ENCODE measurements around the gene DHX32. TPM values are rescaled to one million over a fixed set of nuclear protein-coding genes. Genes with fewer than 3 reads are reported as not detected.
"Not testable (repeated sequence)": the region's sequence is repeated elsewhere in the genome, so short reads cannot be mapped to it uniquely, and the experiment has no call there.

Gene DHX32
- polyA plus RNA-seq, 1 of the 3 experiments (the other 2 are of a cell fraction) = 16.8 TPM

- POLR2A ChIA-PET; H3K27me3 ChIP-seq (ENCODE audit: insufficient read depth); H4K20me1 ChIP-seq (ENCODE audit: insufficient read depth); H3K4me1 ChIP-seq (ENCODE audit: control insufficient read depth in 1 of 2, insufficient read depth in 2 of 2, low read depth in 1 of 2, low read length in 1 of 2); H3K9me2 ChIP-seq; H3K9me3 ChIP-seq; H3F3A ChIP-seq (replicated peaks; ENCODE audit: insufficient read depth); CTCF ChIA-PET; H3K36me3 ChIP-seq (replicated peaks in 1 of 2; ENCODE audit: control insufficient read depth in 1 of 2, insufficient read depth in 2 of 2, low read length in 1 of 2): not testable (repeated sequence)
- peak within 1 kb of the TSS; percentile 87 for H3K4me2 ChIP-seq
- H3K27ac ChIP-seq (ENCODE audit: low read depth in 2 of 2, low read length in 1 of 2) = peak within 1 kb of the TSS; percentile 48 to 65
- 29% methylated on average over 81 of the region's 106 CpGs for WGBS (ENCODE audit: low lambda C conversion rate)
- H3K4me3 ChIP-seq (ENCODE audit: low read depth in 2 of 2, low read length in 1 of 2) = peak within 1 kb of the TSS; percentile 83 to 88
- peak; percentile 87 for DNase-seq
- H3K9ac ChIP-seq = peak within 1 kb of the TSS; percentile 64
- H3K79me2 ChIP-seq (ENCODE audit: insufficient read depth) = peaks cover 55% of the 10 kb centered on the region
- TF ChIP-seq SIN3A (IDR thresholded peaks at IDR 0.05; ENCODE audit: borderline replicate concordance, low read depth, low read length) (peak; percentile 76; the same call in 1 of the 2 replicates), MAX (IDR thresholded peaks at IDR 0.05; ENCODE audit: low read depth) (peak; percentile 64; the same call in 1 of the 2 replicates), GABPA (IDR thresholded peaks at IDR 0.05; ENCODE audit: low read depth) (peak; percentile 36; the same call in 1 of the 2 replicates), ELF1 (IDR thresholded peaks at IDR 0.05) (0 out of 2 replicates have a peak, but pooled peaks have one; percentile 25), MXI1 (IDR thresholded peaks at IDR 0.05; ENCODE audit: low read depth, low read length) (peak; percentile 77), YY1 (IDR thresholded peaks at IDR 0.05; ENCODE audit: low read depth) (peak; percentile 14; the same call in 1 of the 2 replicates)
- H2AFZ ChIP-seq (ENCODE audit: low read depth) = peak within 1 kb of the TSS; percentile 95
Observed at GRCh38 chr10:125896088-125896934, 15.2 kb upstream of the DHX32 start, which contains the start of gene FANK1. Gene FANK1 (plus strand): TSS chr10:125896564. CDS start chr10:125896643, 79 bp downstream.

GRCh38 chr10:125895130-125896087 lies 14.3 kb upstream of the DHX32 start:
- WGBS (ENCODE audit: low lambda C conversion rate) = 25% methylated on average over 34 of the region's 50 CpGs
- Histone ChIP-seq H3K9ac (peak overlapping the region; percentile 64), H3K4me2 (peak overlapping the region; percentile 57), H2AFZ (ENCODE audit: low read depth) (peak overlapping the region; percentile 38; the same call in 1 of the 2 replicates), H3K4me3 (ENCODE audit: low read depth in 2 of 2, low read length in 1 of 2) (peak overlapping the region; percentile 83 to 88), H3K27ac (ENCODE audit: low read depth in 2 of 2, low read length in 1 of 2) (peak overlapping the region; percentile 48 to 65), H3K79me2 (ENCODE audit: insufficient read depth) (peaks cover 63% of the 10 kb centered on the region)
- TF ChIP-seq CHD2 (IDR thresholded peaks at IDR 0.05; ENCODE audit: low read length, partially characterized antibody) (peak; percentile 93), MXI1 (IDR thresholded peaks at IDR 0.05; ENCODE audit: low read depth, low read length) (peak; percentile 65), ZBTB33 (IDR thresholded peaks at IDR 0.05; ENCODE audit: borderline replicate concordance, low read depth) (peak; percentile 69; the same call in 1 of the 2 replicates)
- H3K4me1 ChIP-seq (ENCODE audit: control insufficient read depth in 1 of 2, insufficient read depth in 2 of 2, low read depth in 1 of 2, low read length in 1 of 2); CTCF ChIA-PET; H3F3A ChIP-seq (replicated peaks; ENCODE audit: insufficient read depth); H3K9me2 ChIP-seq; H3K27me3 ChIP-seq (ENCODE audit: insufficient read depth); H3K9me3 ChIP-seq; POLR2A ChIA-PET; H3K36me3 ChIP-seq (replicated peaks in 1 of 2; ENCODE audit: control insufficient read depth in 1 of 2, insufficient read depth in 2 of 2, low read length in 1 of 2); H4K20me1 ChIP-seq (ENCODE audit: insufficient read depth): not testable (repeated sequence)
- DNase-seq = peak; percentile 73

- H4K20me1 ChIP-seq (ENCODE audit: insufficient read depth); POLR2A ChIA-PET; H3K27me3 ChIP-seq (ENCODE audit: insufficient read depth); H3K9me3 ChIP-seq; CTCF ChIA-PET; H3K9me2 ChIP-seq; DNase-seq; H3K4me2 ChIP-seq; H3K9ac ChIP-seq; H3K36me3 ChIP-seq (replicated peaks in 1 of 2; ENCODE audit: control insufficient read depth in 1 of 2, insufficient read depth in 2 of 2, low read length in 1 of 2); H3K27ac ChIP-seq (ENCODE audit: low read depth in 2 of 2, low read length in 1 of 2); H3K4me3 ChIP-seq (ENCODE audit: low read depth in 2 of 2, low read length in 1 of 2); H3K4me1 ChIP-seq (ENCODE audit: control insufficient read depth in 1 of 2, insufficient read depth in 2 of 2, low read depth in 1 of 2, low read length in 1 of 2); H3F3A ChIP-seq (replicated peaks; ENCODE audit: insufficient read depth); H2AFZ ChIP-seq (ENCODE audit: low read depth): not testable (repeated sequence)
- 96% methylated on average over 3 of the region's 3 CpGs for WGBS (ENCODE audit: low lambda C conversion rate)
- peaks cover 71% of the 10 kb centered on the region for H3K79me2 ChIP-seq (ENCODE audit: insufficient read depth)
Observed at GRCh38 chr10:125894176-125894575, 13.1 kb upstream of the DHX32 start.

GRCh38 chr10:125892402-125892801 lies 11.3 kb upstream of the DHX32 start:
- POLR2A ChIA-PET; H3K4me3 ChIP-seq (ENCODE audit: low read depth in 2 of 2, low read length in 1 of 2); H4K20me1 ChIP-seq (ENCODE audit: insufficient read depth); CTCF ChIA-PET; H3K27ac ChIP-seq (ENCODE audit: low read depth in 2 of 2, low read length in 1 of 2); DNase-seq; H3K4me2 ChIP-seq; H3K36me3 ChIP-seq (replicated peaks in 1 of 2; ENCODE audit: control insufficient read depth in 1 of 2, insufficient read depth in 2 of 2, low read length in 1 of 2); H3F3A ChIP-seq (replicated peaks; ENCODE audit: insufficient read depth); H3K9ac ChIP-seq; H3K9me2 ChIP-seq; H3K4me1 ChIP-seq (ENCODE audit: control insufficient read depth in 1 of 2, insufficient read depth in 2 of 2, low read depth in 1 of 2, low read length in 1 of 2); H3K9me3 ChIP-seq; H3K27me3 ChIP-seq (ENCODE audit: insufficient read depth); H2AFZ ChIP-seq (ENCODE audit: low read depth): not testable (repeated sequence)
- H3K79me2 ChIP-seq (ENCODE audit: insufficient read depth) = peaks cover 77% of the 10 kb centered on the region
- 83% methylated on average over 5 of the region's 5 CpGs for WGBS (ENCODE audit: low lambda C conversion rate)
